Measurements from ENCODE around the gene DAB2IP.

The DAB2IP gene

DNA sequence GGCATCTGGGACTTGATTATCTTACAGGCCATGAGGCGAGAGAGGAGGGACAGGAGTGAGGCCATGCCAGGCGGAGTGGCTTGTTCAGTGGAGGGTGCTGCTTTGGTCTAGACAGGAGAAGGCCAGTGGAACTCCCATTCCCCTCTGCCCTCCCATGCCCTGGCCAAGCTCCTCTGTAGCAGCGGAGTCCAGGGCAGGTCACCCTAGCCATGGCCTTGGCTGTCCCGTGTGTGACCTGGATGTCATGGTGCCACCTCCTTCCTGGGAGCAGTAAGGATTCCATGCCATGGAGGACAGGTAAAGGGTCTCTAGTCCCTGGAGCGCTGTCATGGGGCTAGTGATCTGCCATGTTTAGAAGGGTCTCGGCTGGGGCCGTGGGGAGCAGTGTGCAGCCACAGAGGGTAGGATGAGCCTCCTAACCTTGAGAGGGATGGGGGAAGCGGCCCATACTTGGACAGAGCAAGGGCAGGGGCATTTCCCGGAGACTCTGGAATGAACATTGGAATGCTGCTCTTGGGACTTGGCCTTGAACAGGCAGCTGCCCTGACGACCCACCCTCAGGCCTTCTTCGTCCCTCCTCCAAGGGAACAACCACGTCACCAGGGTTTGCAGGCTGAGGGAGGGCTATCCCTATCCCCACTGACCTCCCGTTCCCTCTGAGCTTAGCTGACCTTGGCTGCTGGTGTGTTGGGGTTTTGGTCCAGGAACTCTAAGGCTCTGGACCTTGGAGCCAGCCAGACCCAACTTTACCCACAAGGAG is 100.4 kb downstream of the DAB2IP start:
- peak overlapping the region; percentile 56 for H3K27ac ChIP-seq
- no peak for DNase-seq (ENCODE audit: low spot score)
- ChIA-PET POLR2A (ENCODE audit: low non-redundant PET) (no interaction called here), CTCF (interaction anchor here (0.6 kb wide), 2 partner anchors 50 to 91 kb away, joined by 3 to 4 read pairs; no protein-coding TSS in a partner anchor)
- TF ChIP-seq CTCF (conservative IDR thresholded peaks at IDR 0.05; ENCODE audit: low read depth): no peak

DNA sequence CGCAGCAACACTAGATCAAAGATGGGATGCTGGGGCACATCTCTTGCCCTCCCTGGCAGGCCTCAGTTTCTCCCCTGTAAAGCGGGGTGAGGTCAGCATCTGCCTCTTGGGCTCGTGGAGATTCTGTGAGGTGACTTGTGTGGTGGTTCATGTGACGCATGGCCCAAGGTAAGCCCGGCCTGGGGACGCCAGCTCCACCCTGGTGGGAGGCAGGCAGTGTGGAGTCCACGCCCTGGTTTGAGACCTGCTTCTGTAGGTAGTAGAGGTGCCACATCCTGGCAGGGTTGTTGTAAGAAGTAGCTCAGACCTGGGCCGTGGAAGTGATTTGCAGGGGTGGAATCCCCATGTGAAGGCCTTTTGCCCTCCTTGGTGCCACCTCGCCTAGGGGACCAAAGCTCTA is 101.5 kb downstream of the DAB2IP start:
- ChIA-PET POLR2A (ENCODE audit: low non-redundant PET) (interaction anchor here (0.5 kb wide), 1 partner anchor 10 kb away, joined by 3 read pairs; no protein-coding TSS in a partner anchor), CTCF (no interaction called here)

GRCh38 chr9:121753802-121754654 is 102.6 kb downstream of the DAB2IP start:
- DNase-seq (ENCODE audit: low spot score): no peak
- no peak for TF ChIP-seq CTCF (conservative IDR thresholded peaks at IDR 0.05; ENCODE audit: low read depth)
- peak overlapping the region; percentile 56 for H3K27ac ChIP-seq
- ChIA-PET POLR2A (ENCODE audit: low non-redundant PET) (interaction anchor here (0.7 kb wide), 1 partner anchor 26 kb away, joined by 3 read pairs; no protein-coding TSS in a partner anchor), CTCF (interaction anchor here (0.6 to 1.2 kb wide), 4 partner anchors 33 to 107 kb away, joined by 3 to 4 read pairs (median 3); no protein-coding TSS in a partner anchor)

More for the DNA sequence above, 101.5 kb downstream of the DAB2IP start:
- no peak for TF ChIP-seq CTCF (conservative IDR thresholded peaks at IDR 0.05; ENCODE audit: low read depth)
- H3K27ac ChIP-seq: peak overlapping the region; percentile 56
- DNase-seq (ENCODE audit: low spot score): no peak

DNA sequence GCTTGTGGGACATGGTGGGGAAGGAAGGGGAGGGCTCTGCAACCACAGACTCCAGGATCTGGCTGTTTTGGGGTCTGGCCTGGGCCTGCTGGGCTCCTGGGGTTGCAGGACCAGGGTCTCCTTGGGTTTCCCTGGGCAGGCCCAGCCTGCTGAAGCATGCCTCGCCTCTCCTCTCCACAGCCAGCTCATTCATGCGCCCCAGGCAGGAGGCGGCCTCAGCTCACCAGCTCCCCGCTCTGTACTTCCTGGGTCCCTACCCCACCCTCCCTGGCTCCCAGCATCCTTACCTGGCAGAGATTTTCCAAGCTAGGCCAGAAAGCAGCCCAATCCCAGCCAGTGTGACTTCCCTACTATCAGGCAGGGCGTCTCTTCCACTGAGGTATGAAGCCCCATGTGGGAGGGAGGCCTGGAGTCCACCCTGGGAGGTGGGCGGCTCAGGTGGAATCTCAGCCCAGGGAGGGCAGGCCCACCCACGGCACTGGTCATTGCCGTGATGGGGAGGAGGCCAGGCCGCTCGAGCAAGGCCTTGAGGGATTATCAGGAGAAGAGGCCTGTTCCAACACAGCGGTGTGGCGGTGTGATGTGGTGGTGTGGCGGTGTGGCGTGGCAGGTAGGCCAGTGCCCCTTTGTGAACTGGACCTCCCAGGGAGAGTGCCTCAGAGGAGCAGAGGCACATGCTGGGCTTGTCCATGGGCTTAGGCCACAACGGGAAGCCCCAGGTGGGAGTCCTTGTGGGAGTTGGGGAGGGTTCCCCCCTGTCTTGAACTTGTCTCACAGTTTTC is 103.4 kb downstream of the DAB2IP start:
- H3K27ac ChIP-seq: peak overlapping the region; percentile 56
- peak; percentile 70 for DNase-seq (ENCODE audit: low spot score)
- CTCF ChIA-PET: interaction anchor here (0.6 to 1.2 kb wide), 4 partner anchors 34 to 106 kb away, joined by 3 to 4 read pairs (median 3); no protein-coding TSS in a partner anchor
- no peak for TF ChIP-seq CTCF (conservative IDR thresholded peaks at IDR 0.05; ENCODE audit: low read depth)
- POLR2A ChIA-PET (ENCODE audit: low non-redundant PET): no interaction called here

DNA sequence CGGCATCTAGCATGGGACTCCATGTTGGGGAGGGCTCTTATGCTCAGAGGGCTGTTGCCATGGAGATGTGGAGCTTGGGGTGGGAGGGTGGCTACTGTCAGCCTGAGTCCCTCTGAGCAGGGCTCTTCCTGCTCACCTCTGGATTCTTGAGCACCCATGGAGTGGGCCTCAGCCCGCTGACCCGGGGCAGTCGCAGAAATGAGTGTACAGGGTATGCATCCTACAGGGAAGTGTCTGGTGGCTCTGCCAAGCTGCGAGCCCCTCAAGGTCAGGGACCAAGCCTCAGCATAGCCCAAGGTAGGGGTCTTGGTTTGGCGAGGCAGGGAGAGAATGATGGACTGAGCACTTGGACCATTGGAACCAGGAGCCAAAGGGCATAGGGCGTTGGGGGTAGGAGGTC is 104.1 kb downstream of the DAB2IP start:
- POLR2A ChIA-PET (ENCODE audit: low non-redundant PET): no interaction called here
- TF ChIP-seq CTCF (conservative IDR thresholded peaks at IDR 0.05; ENCODE audit: low read depth): no peak
- DNase-seq (ENCODE audit: low spot score): no peak

More for the DNA sequence above, 104.1 kb downstream of the DAB2IP start:
- H3K27ac ChIP-seq: peak overlapping the region; percentile 56
- CTCF ChIA-PET: no interaction called here

Measured in RWPE1 (cell line).